NCI-H345 treated with DMSO at 0.1 percent for 48 hours (cell line): ENCODE data around the gene ECHDC3.
"Not testable (repeated sequence)": the region's sequence is repeated elsewhere in the genome, so short reads cannot be mapped to it uniquely, and the experiment has no call there.

Source experiments
- DNase-seq: peaks from one replicate; lab custom pipeline; 2025; ENCODE audit not compliant: unreplicated experiment; lab: John Stamatoyannopoulos, UW

Gene ECHDC3

GRCh38 chr10:11715815-11716494 lies 26.2 kb upstream of the ECHDC3 start:
- no peak for DNase-seq

- DNase-seq = no peak
Measured at GRCh38 chr10:11716686-11717085, 25.5 kb upstream of the ECHDC3 start.

DNA sequence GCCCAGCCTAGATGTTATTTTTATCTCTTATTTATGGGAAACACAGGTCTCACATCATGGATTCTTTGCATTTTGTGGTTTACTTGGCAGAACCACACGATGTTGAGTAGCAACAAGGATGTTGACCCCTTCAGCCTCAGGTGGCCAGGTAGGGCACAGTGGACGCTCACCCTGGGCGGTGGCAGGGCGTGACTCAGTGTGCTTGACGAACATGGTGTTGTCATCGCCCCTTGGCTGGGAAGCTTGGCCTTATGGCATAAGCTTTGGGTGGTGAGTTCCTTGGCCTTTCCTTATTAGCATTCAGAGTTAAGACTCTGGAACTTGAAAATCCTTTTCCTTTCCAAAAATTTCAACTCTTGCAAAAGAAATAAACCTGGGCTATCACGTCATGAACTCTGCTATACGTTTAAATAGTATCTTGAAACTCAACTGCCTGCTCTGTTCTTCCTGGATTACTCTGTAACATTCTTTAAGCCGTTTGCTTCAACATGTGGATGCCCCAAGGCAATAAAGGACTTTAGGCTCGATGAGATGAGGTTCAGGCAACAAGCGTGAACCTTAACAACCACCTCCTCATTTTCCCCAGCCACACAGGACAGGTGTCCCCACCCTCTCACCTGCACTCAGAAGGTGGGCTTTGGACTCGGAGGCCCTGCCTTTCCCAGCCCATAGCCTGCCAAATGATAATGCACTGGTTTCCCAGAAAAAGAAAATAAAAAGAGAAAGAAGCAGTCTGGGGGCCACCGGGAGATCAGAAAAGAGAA lies 22.5 kb upstream of the ECHDC3 start:
- DNase-seq = no peak

GRCh38 chr10:11720260-11720741 lies 21.9 kb upstream of the ECHDC3 start:
- no peak for DNase-seq

DNA sequence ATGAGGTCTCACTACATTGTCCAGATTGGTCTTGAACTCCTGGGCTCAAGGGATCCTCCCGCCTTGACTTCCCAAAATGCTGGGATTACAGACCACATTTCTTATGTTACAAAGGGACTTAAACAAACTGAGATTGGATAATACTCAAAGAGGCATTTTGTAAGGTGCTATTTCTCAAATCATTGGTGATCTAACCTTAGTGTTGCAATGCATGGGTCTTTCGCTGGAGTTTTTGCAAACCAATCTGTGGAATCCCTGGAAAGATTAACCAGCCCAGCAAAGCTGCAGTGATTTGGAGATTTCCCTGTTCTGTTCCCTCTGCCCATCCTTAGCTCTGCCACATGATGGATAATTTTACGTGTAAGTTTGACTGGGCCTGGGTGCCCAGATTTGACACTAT lies 20.4 kb upstream of the ECHDC3 start:
- no peak for DNase-seq

GRCh38 chr10:11723359-11723758 lies 18.8 kb upstream of the ECHDC3 start:
- DNase-seq = no peak

DNA sequence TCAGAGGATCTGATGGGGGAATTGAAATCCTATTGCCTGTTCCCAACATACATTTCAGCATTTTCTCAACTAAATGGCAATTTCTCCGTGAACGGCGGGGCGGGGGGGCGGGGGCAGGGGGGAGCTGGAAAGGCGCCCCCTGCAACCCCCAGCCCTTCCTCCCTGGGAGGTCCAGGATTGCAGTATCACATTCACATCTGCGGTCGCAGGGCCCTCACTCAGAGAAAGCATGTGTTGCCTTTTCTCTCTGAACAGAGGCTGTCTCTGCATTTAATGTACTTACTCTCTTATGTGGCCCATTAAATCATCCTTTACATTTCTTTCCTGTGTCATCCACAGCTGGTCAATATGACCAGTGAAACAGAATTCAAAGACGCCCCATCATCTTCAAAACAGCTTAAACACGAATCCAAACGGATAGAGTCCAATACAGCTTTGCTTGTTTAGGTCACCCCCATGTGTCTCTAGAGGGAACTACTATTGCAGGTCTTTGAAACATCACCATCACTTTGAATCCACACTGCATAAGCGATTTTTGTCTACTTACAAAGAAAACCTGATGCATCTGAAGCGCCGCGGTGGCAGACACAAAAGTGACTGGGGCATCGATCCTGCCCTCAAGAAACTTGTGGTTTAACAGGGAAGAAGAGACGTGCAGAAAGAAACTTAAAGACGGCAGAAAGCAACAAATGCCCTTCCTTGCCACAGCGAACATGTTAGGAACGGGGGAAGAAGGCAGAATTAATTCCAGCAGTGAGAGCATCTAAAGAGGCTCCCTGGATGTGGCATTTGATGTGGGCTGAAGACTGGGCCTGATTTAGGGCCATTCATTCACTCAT lies 17.0 kb upstream of the ECHDC3 start:
- DNase-seq = no peak

GRCh38 chr10:11725912-11726311 lies 16.3 kb upstream of the ECHDC3 start:
- no peak for DNase-seq

- DNase-seq = no peak
Measured at GRCh38 chr10:11727563-11727962, 14.6 kb upstream of the ECHDC3 start.

- DNase-seq = no peak
Measured at GRCh38 chr10:11728353-11728752, 13.8 kb upstream of the ECHDC3 start.

- DNase-seq = no peak
Measured at GRCh38 chr10:11729790-11730315, 12.3 kb upstream of the ECHDC3 start.

- DNase-seq = no peak
Measured at GRCh38 chr10:11730779-11731178, 11.4 kb upstream of the ECHDC3 start.

DNA sequence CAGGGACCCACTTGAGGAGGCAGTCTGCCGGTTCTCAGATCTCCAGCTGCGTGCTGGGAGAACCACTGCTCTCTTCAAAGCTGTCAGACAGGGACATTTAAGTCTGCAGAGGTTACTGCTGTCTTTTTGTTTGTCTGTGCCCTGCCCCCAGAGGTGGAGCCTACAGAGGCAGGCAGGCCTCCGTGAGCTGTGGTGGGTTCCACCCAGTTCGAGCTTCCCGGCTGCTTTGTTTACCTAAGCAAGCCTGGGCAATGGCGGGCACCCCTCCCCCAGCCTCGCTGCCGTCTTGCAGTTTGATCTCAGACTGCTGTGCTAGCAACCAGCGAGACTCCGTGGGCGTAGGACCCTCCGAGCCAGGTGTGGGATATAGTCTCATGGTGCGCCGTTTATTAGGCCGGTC lies 5.4 kb upstream of the ECHDC3 start:
- not testable (repeated sequence) for DNase-seq

DNA sequence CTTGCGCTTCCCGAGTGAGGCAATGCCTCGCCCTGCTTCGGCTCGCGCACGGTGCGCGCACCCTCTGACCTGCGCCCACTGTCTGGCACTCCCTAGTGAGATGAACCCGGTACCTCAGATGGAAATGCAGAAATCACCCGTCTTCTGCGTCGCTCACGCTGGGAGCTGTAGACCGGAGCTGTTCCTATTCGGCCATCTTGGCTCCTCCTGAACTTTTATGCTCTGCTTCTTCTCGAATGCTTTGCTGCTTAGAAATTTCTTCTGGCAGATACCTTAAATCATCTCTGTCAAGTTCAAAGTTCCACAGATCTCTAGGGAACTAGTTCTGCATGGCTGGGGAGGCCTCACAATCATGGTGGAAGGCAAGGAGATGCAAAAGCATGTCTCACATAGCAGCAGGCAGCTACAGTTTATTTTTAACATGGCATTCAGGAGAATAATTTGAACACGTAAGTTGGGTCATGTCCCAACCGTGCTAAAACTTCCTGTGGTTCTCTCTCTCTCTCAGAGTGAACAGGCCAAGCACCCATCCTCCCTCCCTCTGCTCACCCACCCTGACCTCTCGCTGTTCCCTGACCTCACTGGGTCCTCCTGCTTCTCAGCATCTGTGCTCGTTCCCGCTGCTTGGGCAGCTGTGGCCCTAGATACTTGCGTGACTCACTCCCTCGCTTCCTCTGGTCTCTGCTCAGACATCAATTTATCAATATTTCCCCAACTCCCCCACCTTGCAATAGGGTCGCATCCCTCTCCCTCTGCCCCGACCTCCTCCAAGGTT lies 4.7 kb upstream of the ECHDC3 start:
- not testable (repeated sequence) for DNase-seq

GRCh38 chr10:11740907-11741306 lies 1.3 kb upstream of the ECHDC3 start:
- no peak for DNase-seq

- no peak for DNase-seq
Measured at GRCh38 chr10:11741608-11742007, 574 bp upstream of the ECHDC3 start.

DNA sequence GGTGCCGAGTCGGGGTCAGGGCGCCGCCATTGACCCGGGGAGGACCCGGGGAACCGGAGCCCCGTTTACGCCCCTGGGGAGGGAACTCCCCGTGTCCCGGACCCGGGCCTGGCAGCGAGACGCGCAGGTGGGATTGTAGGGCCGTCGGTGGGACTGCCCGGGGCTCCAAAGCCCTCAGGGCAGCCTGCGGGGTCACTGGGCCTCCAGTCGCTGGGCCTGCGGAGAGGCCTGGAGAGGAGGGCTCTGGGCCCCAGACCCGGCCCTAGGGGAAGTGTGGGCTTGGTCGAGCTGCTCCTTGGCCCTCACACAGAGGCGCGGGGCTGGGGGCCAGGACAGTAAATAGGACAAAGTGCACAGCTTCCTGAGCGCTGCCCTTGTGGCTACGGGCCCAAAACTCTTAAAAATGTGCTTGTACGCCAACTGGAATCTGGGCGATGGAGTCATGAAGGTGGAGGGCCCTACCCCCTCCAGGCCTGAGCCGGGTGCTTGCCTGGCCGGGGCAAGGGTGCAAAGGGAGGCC lies 657 bp downstream of the ECHDC3 start:
- DNase-seq = no peak

DNA sequence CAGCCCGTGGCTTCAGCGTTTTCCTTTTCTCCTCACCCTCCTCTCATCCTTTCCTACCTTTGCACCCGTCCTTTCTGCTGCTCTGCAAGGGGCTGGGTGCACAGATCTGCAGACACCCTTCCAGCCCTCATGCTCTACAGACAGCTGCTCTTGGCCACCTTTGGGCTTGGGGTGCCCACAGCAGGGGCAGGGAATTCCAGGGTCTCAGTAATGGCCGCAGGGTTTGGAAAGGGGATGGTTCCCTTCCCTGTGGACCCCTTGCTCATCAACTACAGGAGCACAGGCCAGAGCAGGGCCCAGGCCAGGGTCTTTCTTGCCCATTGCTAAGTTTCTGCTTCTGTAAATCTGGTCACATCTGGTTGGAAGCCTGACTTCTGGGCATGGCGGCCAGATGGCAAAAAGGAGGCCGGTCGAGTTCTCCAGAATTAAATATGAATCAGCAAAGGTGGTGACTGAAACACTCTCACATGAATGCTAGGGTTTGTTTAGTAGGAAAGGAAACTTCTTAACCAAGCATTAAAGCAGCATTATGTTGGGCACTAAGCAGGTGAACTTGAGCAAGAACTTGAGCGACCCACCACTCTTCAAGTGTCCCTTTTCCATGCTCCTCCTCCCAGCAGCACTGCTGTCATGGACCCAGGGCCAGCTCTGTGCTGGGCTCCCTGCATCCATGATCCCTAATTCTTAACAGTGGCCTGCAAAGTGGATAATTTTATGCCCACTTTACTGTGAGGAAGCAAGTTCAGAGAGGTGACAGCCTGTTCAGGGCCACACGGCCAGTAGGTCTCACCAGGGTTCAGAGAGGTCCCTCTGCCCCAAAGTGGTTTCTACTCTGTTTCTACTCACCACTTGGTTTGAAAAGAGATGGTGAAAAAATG lies 1.5 kb downstream of the ECHDC3 start:
- DNase-seq = no peak

GRCh38 chr10:11745045-11745444 lies 2.9 kb downstream of the ECHDC3 start:
- no peak for DNase-seq
